Smooth muscle cell (in vitro differentiated cells): ENCODE results near the gene MUSK. TPM values are rescaled to one million over a fixed set of nuclear protein-coding genes. Genes with fewer than 3 reads are reported as not detected.

Experiments
- DNase-seq: peaks from one replicate; lab custom pipeline; 2025; ENCODE audit not compliant: unreplicated experiment; lab: John Stamatoyannopoulos, UW
- H2AFZ ChIP-seq: fragments of 200-600 bp; sonication (generic); 2 replicates; pipeline ENCODE4 v1.6.0; 2016; ENCODE audit warnings: antibody characterized with exemption, low read depth, mild to moderate bottlenecking
- H3F3A ChIP-seq: fragments of 200-600 bp; sonication (generic); 2 replicates; pipeline ENCODE4 v1.6.0; 2017; ENCODE audit warnings: antibody characterized with exemption, low read depth
- H3K27ac ChIP-seq: fragments of 200-600 bp; sonication (generic); 2 replicates; pipeline ENCODE4 v1.5.1; 2016; ENCODE audit warnings: low read depth, mild to moderate bottlenecking
- H3K27me3 ChIP-seq: fragments of 200-600 bp; sonication (generic); 2 replicates; pipeline ENCODE4 v1.6.1; 2016; ENCODE audit warnings: low read depth, mild to moderate bottlenecking
- H3K36me3 ChIP-seq: fragments of 200-600 bp; sonication (generic); 2 replicates; pipeline ENCODE4 v1.5.1; 2016; ENCODE audit warnings: low read depth
- H3K4me1 ChIP-seq: fragments of 200-600 bp; sonication (generic); 2 replicates; pipeline ENCODE4 v1.5.1; 2016; ENCODE audit warnings: low read depth
- H3K4me2 ChIP-seq: fragments of 200-600 bp; sonication (generic); 2 replicates; pipeline ENCODE4 v1.6.0; 2016; ENCODE audit warnings: mild to moderate bottlenecking
- H3K4me3 ChIP-seq: fragments of 200-600 bp; sonication (generic); 2 replicates; pipeline ENCODE4 v1.5.1; 2016; ENCODE audit warnings: mild to moderate bottlenecking
- H3K79me2 ChIP-seq: fragments of 200-600 bp; sonication (generic); 2 replicates; pipeline ENCODE4 v1.6.0; 2016; ENCODE audit warnings: low read depth, mild to moderate bottlenecking
- H3K9ac ChIP-seq: fragments of 200-600 bp; sonication (generic); 2 replicates; pipeline ENCODE4 v1.6.0; 2016; ENCODE audit warnings: low read depth
- H3K9me3 ChIP-seq: fragments of 200-600 bp; sonication (generic); replicated peaks from 2 replicates; pipeline ENCODE4 v1.5.1; 2016; ENCODE audit warnings: low read depth
- H4K20me1 ChIP-seq: fragments of 200-600 bp; sonication (generic); 2 replicates; pipeline ENCODE4 v1.6.0; 2016; ENCODE audit warnings: low read depth
- WGBS: methylation state at CpG from one replicate; pipeline ENCODE4 v1.1.7; 2016; ENCODE audit warnings: low lambda C conversion rate; 5-methylcytosine and 5-hydroxymethylcytosine counted together
- polyA plus RNA-seq: library from polyadenylated mRNA; unstranded; fragments of >200 nt; fragmentation: Nextera tagmentation; extraction: Ambion mirVana; gene quantifications from 2 replicates; pipeline ENCODE4 v1.2.1, GENCODE V29; 2016
- total RNA-seq: library from RNA; depleted of rRNA; stranded (reverse); fragments of >200 nt; gene quantifications from 2 replicates; pipeline ENCODE4 v1.2.3, GENCODE V29; 2014
- TF ChIP-seq, protein P1 (sequence below): fragments of 200-600 bp; sonication (generic); IDR thresholded peaks from 2 replicates; pipeline ENCODE4 v1.5.1; 2017; ENCODE audit warnings: borderline replicate concordance, mild to moderate bottlenecking, antibody characterized with exemption; ENCODE audit not compliant: insufficient read depth, poor library complexity, severe bottlenecking

The MUSK gene
- total RNA-seq (not detected in 2 replicates), polyA plus RNA-seq (0.07 TPM in 1 of 2 replicates, not detected in the other)

DNA sequence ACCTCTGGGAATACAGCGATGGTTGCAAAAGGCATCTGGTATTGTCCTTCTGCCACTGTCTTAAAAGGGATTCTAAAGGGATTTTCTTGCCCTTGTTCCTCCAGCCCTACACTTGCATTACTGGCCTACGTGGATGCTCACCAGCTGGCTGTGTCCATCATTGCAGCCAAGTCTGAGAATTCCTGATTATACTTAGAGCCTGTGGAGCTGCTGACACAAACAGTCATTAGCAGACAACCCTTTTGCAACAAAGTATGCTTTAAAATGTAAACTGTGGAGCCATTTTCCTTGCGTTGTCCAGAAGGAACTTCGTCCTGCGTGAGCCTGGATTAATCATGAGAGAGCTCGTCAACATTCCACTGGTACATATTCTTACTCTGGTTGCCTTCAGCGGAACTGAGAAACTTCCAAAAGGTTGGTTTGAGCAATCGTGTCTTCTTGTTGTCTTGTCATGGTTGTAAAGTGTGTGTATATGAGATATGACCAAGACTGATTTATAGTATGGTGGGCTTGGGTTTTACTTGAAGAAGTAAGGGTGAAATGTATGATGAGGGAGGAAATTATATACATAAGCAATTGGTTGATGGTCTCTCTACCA lies at the start of gene MUSK:
MUSK (plus strand) TSS at position 222 of the 598 bp plus-strand sequence; CDS start at position 336, 114 bp downstream.
- H3F3A ChIP-seq = no peaks in the 10 kb centered on the region
- H3K4me1 ChIP-seq = no peaks in the 10 kb centered on the region
- no peak within 1 kb of the TSS for H2AFZ ChIP-seq
- WGBS = 77% methylated on average over 8 of the region's 8 CpGs
- no peak for DNase-seq
- no peaks in the 10 kb centered on the region for H3K9me3 ChIP-seq
- no peak within 1 kb of the TSS for H3K27ac ChIP-seq
- no peaks in the 10 kb centered on the region for H3K27me3 ChIP-seq
- no peaks in the 10 kb centered on the region for H3K36me3 ChIP-seq
- H3K4me2 ChIP-seq = no peak within 1 kb of the TSS
- H3K4me3 ChIP-seq = no peak within 1 kb of the TSS
- no peaks in the 10 kb centered on the region for H4K20me1 ChIP-seq
- TF ChIP-seq, protein P1, sequence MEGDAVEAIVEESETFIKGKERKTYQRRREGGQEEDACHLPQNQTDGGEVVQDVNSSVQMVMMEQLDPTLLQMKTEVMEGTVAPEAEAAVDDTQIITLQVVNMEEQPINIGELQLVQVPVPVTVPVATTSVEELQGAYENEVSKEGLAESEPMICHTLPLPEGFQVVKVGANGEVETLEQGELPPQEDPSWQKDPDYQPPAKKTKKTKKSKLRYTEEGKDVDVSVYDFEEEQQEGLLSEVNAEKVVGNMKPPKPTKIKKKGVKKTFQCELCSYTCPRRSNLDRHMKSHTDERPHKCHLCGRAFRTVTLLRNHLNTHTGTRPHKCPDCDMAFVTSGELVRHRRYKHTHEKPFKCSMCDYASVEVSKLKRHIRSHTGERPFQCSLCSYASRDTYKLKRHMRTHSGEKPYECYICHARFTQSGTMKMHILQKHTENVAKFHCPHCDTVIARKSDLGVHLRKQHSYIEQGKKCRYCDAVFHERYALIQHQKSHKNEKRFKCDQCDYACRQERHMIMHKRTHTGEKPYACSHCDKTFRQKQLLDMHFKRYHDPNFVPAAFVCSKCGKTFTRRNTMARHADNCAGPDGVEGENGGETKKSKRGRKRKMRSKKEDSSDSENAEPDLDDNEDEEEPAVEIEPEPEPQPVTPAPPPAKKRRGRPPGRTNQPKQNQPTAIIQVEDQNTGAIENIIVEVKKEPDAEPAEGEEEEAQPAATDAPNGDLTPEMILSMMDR = no peak
- no peak within 1 kb of the TSS for H3K9ac ChIP-seq
- H3K79me2 ChIP-seq = no peaks in the 10 kb centered on the region

DNA sequence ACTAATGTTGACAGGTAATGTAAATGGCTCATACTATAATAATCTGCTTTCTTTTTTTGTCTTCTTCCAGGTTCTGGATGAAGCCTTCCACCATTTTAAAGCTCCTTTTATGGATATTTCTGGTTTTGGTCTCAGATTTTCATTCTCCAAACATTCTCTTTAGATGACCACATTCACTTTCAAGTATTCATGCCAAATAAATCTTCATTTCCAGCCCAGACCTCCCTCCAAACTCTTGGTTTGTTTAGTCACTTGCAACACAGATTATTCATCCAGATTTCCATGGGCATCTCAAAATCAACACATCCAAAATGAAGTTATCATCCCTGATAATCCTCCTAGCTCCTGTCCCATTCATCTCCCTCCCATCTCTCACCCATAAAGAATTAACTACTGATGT lies 48.8 kb upstream of the MUSK start:
- Histone ChIP-seq H3K79me2 (no peaks in the 10 kb centered on the region), H2AFZ (no peak overlapping the region), H3K27me3 (no peaks in the 10 kb centered on the region), H3K9me3 (no peaks in the 10 kb centered on the region), H3K4me2 (no peak overlapping the region), H4K20me1 (no peaks in the 10 kb centered on the region), H3K9ac (no peak overlapping the region), H3K27ac (no peak overlapping the region), H3F3A (no peaks in the 10 kb centered on the region), H3K4me1 (no peaks in the 10 kb centered on the region), H3K36me3 (no peaks in the 10 kb centered on the region), H3K4me3 (no peak overlapping the region)
- DNase-seq = no peak
- TF ChIP-seq, protein P1 = no peak

DNA sequence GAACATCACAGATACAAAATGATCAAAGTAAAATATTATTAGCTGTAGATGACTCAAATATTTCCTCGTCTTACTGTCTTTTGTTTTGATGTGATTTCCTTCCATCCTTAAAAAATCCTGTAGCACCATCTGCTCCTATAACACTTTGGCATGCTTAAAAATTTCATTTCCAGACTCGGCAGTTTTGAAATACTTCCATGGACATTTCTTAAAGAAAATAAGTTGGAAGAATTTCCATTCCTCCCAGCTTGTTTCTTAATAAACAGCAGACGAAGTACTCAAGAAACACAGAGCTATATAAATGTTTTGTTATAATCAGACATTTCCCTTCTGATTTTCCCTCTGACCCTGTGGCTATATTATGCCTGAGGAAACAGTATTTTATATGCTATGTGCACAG lies 47.9 kb upstream of the MUSK start:
- Histone ChIP-seq H3K27ac (no peak overlapping the region), H3K4me3 (no peak overlapping the region)
- 77% methylated on average over 3 of the region's 3 CpGs for WGBS

DNA sequence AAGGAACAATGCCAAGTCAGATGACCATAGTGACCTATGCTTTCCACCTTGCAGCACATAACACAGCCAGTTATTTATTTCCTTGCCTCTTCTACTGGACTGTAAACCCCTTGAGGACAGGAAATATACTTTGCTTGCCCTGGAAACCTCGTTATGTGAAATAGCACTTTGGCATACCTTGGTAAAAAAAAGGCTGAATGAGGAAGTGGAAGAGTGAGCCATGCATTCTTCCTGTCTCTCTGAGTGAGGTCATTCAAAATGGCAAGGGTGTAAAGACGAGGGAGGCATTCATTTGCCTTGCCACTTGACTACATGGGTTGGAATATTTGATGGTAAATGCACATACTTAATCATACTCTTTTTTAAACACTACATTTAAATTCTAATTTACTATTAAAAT lies 46.2 kb upstream of the MUSK start:
- TF ChIP-seq, protein P1 = no peak
- Histone ChIP-seq H3K36me3 (no peaks in the 10 kb centered on the region), H3F3A (no peaks in the 10 kb centered on the region), H3K27me3 (no peaks in the 10 kb centered on the region), H2AFZ (no peak overlapping the region), H3K9ac (no peak overlapping the region), H3K27ac (no peak overlapping the region), H3K4me3 (no peak overlapping the region), H3K4me1 (no peaks in the 10 kb centered on the region), H3K9me3 (no peaks in the 10 kb centered on the region), H3K4me2 (no peak overlapping the region), H4K20me1 (no peaks in the 10 kb centered on the region), H3K79me2 (no peaks in the 10 kb centered on the region)
- no peak for DNase-seq
- WGBS = 93% methylated on average over 2 of the region's 2 CpGs

More for the DNA sequence above, 47.9 kb upstream of the MUSK start:
- Histone ChIP-seq H2AFZ (no peak overlapping the region), H3K9me3 (no peaks in the 10 kb centered on the region), H3K4me2 (no peak overlapping the region), H3K36me3 (no peaks in the 10 kb centered on the region), H4K20me1 (no peaks in the 10 kb centered on the region), H3K4me1 (no peaks in the 10 kb centered on the region), H3K9ac (no peak overlapping the region), H3F3A (no peaks in the 10 kb centered on the region), H3K79me2 (no peaks in the 10 kb centered on the region), H3K27me3 (no peaks in the 10 kb centered on the region)
- no peak for DNase-seq
- TF ChIP-seq, protein P1 = no peak
